ENCODE results near the gene CFAP77. TPM values are rescaled to one million over a fixed set of nuclear protein-coding genes. Genes with fewer than 3 reads are reported as not detected.
"Not testable (repeated sequence)": the region's sequence is repeated elsewhere in the genome, so short reads cannot be mapped to it uniquely, and the experiment has no call there.

CFAP77 gene
- total and polyA plus RNA-seq, 9 of the 15 experiments (the other 6 are each of a cell fraction or from before 2014, with no cell fraction given), result not detected

GRCh38 chr9:132377769-132378168, 32.2 kb upstream of the CFAP77 start:
- in situ Hi-C loops (cut with MboI); FAIRE-seq; H3K4me2 ChIP-seq (ENCODE audit: insufficient read depth, low read length): not testable (repeated sequence)

DNA sequence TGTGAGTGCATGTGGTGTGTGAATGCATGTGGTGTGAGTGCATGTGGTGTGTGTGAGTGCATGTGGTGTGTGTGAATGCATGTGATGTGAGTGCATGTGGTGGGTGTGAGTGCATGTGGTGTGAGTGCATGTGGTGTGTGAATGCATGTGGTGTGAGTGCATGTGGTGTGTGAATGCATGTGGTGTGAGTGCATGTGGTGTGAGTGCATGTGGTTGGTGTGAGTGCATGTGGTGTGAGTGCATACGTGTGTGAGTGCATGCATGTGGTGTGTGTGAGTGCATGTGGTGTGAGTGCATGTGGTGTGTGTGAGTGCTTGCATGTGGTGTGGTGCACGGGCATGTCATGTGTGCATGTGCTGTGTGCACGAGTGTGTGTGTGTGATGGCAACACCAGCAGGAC, 31.6 kb upstream of the CFAP77 start:
- H3K4me3 ChIP-seq; FAIRE-seq; POLR2A ChIA-PET; in situ Hi-C loops (cut with MboI); ATAC-seq; CTCF ChIA-PET (ENCODE audit: low intra/inter-chr PET ratio); H3K27me3 ChIP-seq (ENCODE audit: control insufficient read depth in 2 of 2, insufficient read depth in 2 of 2, low read length in 2 of 2); H3K9ac ChIP-seq (ENCODE audit: insufficient read depth in 1 of 2, low read depth in 2 of 2, low read length in 2 of 2); H3K9me3 ChIP-seq (replicated peaks; ENCODE audit: control insufficient read depth, insufficient read depth, low read depth, low read length); H3K79me2 ChIP-seq (ENCODE audit: control insufficient read depth, insufficient read depth, low read length); DNase-seq (ENCODE audit: extremely low read depth in 1 of 4, low spot score in 3 of 4); H3K27ac ChIP-seq (ENCODE audit: extremely low read depth, low read depth, low read length); H3K4me1 ChIP-seq (replicated peaks in 1 of 2; ENCODE audit: control insufficient read depth in 2 of 2, insufficient read depth in 2 of 2, low read length in 2 of 2); H2AFZ ChIP-seq (ENCODE audit: low read depth, low read length); BruUV-seq (replicated peaks); intact Hi-C loops (cut with micrococcal nuclease); H3K9me1 ChIP-seq (ENCODE audit: control insufficient read depth, insufficient read depth, low read length); H4K20me1 ChIP-seq (replicated peaks; ENCODE audit: control insufficient read depth, insufficient read depth, low read length); H3K4me2 ChIP-seq (ENCODE audit: insufficient read depth, low read length): not testable (repeated sequence)
- 97% methylated on average over 3 of the region's 3 CpGs for WGBS (ENCODE audit: insufficient coverage, low coverage, missing lambda C conversion rate)
- H3K36me3 ChIP-seq (ENCODE audit: control insufficient read depth, insufficient read depth, low read length), result peaks cover 63% of the 10 kb centered on the region

More at GRCh38 chr9:132377769-132378168, 32.2 kb upstream of the CFAP77 start:
- H3K9ac ChIP-seq (ENCODE audit: insufficient read depth in 1 of 2, low read depth in 2 of 2, low read length in 2 of 2); H3K27ac ChIP-seq (ENCODE audit: extremely low read depth, low read depth, low read length); H3K4me3 ChIP-seq; H3K79me2 ChIP-seq (ENCODE audit: control insufficient read depth, insufficient read depth, low read length); H3K9me3 ChIP-seq (replicated peaks; ENCODE audit: control insufficient read depth, insufficient read depth, low read depth, low read length); H3K9me1 ChIP-seq (ENCODE audit: control insufficient read depth, insufficient read depth, low read length); POLR2A ChIA-PET; BruUV-seq (replicated peaks); H2AFZ ChIP-seq (ENCODE audit: low read depth, low read length); CTCF ChIA-PET (ENCODE audit: low intra/inter-chr PET ratio); ATAC-seq; DNase-seq (ENCODE audit: extremely low read depth in 1 of 4, low spot score in 3 of 4); H4K20me1 ChIP-seq (replicated peaks; ENCODE audit: control insufficient read depth, insufficient read depth, low read length); intact Hi-C loops (cut with micrococcal nuclease); H3K4me1 ChIP-seq (replicated peaks in 1 of 2; ENCODE audit: control insufficient read depth in 2 of 2, insufficient read depth in 2 of 2, low read length in 2 of 2); H3K27me3 ChIP-seq (ENCODE audit: control insufficient read depth in 2 of 2, insufficient read depth in 2 of 2, low read length in 2 of 2): not testable (repeated sequence)
- H3K36me3 ChIP-seq (ENCODE audit: control insufficient read depth, insufficient read depth, low read length), result peaks cover 61% of the 10 kb centered on the region
- 100% methylated on average over 2 of the region's 2 CpGs for WGBS (ENCODE audit: insufficient coverage, low coverage, missing lambda C conversion rate)

Measured in K562 (cell line).